22Rv1 (cell line): ENCODE data around the gene MAN1A1.

Experiments used
- H3K27ac ChIP-seq: fragments of 450-650 bp; 2 replicates; pipeline ENCODE4 v1.5.1; 2017
- CTCF ChIP-seq: fragments of 450-650 bp; IDR thresholded peaks from 2 replicates; pipeline ENCODE4 v1.5.1; 2017; ENCODE audit warnings: mild to moderate bottlenecking
- ZFX ChIP-seq: fragments of 450-650 bp; IDR thresholded peaks from 2 replicates; pipeline ENCODE4 v1.6.1; 2017; ENCODE audit warnings: antibody characterized with exemption, borderline replicate concordance

Gene MAN1A1

GRCh38 chr6:119312441-119312840 is 37.1 kb downstream of the MAN1A1 start:
- no peak overlapping the region for H3K27ac ChIP-seq
- TF ChIP-seq ZFX (no peak), CTCF (no peak)

- no peak overlapping the region for H3K27ac ChIP-seq
- no peak for TF ChIP-seq ZFX
- TF ChIP-seq CTCF: no peak
These were observed 37.9 kb downstream of the MAN1A1 start for GRCh38 chr6:119311514-119312142.

- H3K27ac ChIP-seq: no peak overlapping the region
- TF ChIP-seq CTCF (no peak), ZFX (no peak)
These were observed 39.0 kb downstream of the MAN1A1 start for GRCh38 chr6:119310486-119311036.

GRCh38 chr6:119308991-119309657 is 40.4 kb downstream of the MAN1A1 start:
- TF ChIP-seq ZFX (no peak), CTCF (no peak)
- H3K27ac ChIP-seq: peak overlapping the region; percentile 7; the same call in 1 of the 2 replicates

- no peak overlapping the region for H3K27ac ChIP-seq
- TF ChIP-seq ZFX (no peak), CTCF (no peak)
These were observed 41.5 kb downstream of the MAN1A1 start for GRCh38 chr6:119308048-119308570.

- H3K27ac ChIP-seq: no peak overlapping the region
These were observed 42.5 kb downstream of the MAN1A1 start for GRCh38 chr6:119307056-119307455.

More at GRCh38 chr6:119307056-119307455, 42.5 kb downstream of the MAN1A1 start:
- TF ChIP-seq CTCF (no peak), ZFX (no peak)
